Large intestine (tissue), 3 donors: ENCODE results near the gene GLP2R. TPM values are rescaled to one million over a fixed set of nuclear protein-coding genes. Genes with fewer than 3 reads are reported as not detected.

Experiments
- DNase-seq, 2 donors: peaks; one replicate each; pipeline versions ENCODE4 v3.0.0 to v3.0.0-alpha.2; 2013
- H3K27ac ChIP-seq: one replicate; pipeline ENCODE4 v1.5.1; 2013; ENCODE audit warnings: low read length
- H3K27me3 ChIP-seq: 2 replicates; pipeline ENCODE4 v1.6.1; 2013; ENCODE audit warnings: low read length; ENCODE audit not compliant: control insufficient read depth, insufficient read depth
- H3K36me3 ChIP-seq: 2 replicates; pipeline ENCODE4 v1.6.1; 2013; ENCODE audit warnings: low read length; ENCODE audit not compliant: control insufficient read depth, insufficient read depth
- H3K4me1 ChIP-seq: one replicate; pipeline ENCODE4 v1.6.1; 2013; ENCODE audit warnings: low read length; ENCODE audit not compliant: control insufficient read depth, insufficient read depth
- H3K4me3 ChIP-seq: one replicate; pipeline ENCODE4 v1.5.1; 2013; ENCODE audit warnings: low read length
- H3K9me3 ChIP-seq: one replicate; pipeline ENCODE4 v1.6.1; 2013; ENCODE audit warnings: mild to moderate bottlenecking, low read depth, low read length, moderate library complexity; ENCODE audit not compliant: control insufficient read depth
- WGBS: methylation state at CpG from one replicate; pipeline ENCODE4 v1.1.5; 2013; ENCODE audit warnings: low lambda C conversion rate; ENCODE audit not compliant: insufficient coverage; 5-methylcytosine and 5-hydroxymethylcytosine counted together
- polyA plus RNA-seq: library from polyadenylated mRNA; unstranded; fragments of 120-200 nt; gene quantifications from one replicate; pipeline ENCODE4 v1.2.1, GENCODE V29; 2013

GLP2R gene
- polyA plus RNA-seq, 1 donor = 6.4 TPM

DNA sequence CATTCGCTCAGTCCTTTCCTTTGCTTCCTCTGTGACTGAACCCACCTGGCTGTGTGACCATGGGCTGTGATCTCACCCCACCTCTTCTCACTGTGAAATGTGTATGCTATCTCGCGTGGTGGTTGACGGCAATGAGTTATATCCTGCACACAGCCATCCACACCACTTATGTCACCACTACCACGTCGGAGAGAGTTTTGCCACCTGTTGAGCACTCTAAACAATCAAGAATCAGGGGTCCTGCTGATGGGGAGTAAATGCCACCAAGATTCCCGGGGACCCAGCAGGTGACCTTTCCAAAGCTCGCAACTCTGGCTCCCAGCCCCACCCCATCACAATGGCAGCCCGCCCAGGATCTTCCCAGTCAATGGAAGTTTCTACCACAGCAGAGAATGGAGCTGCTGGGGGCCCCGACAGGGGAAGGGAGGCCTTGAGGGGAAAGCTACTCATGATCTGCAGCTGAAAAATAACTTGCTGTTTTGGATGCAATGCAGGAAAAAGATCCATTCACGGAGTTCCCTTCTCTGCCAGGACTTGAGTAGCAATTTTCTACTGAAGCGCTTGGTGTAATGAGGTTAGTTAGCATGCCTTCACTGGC lies 105.5 kb downstream of the GLP2R start:
- no CpG with 5 or more reads among the region's 12 CpGs for WGBS
- no peak for DNase-seq
- no peak overlapping the region for H3K27ac ChIP-seq
- no peaks in the 10 kb centered on the region for H3K36me3 ChIP-seq
- no peaks in the 10 kb centered on the region for H3K27me3 ChIP-seq
- no peak overlapping the region for H3K4me3 ChIP-seq
- H3K4me1 ChIP-seq = no peaks in the 10 kb centered on the region
- no peaks in the 10 kb centered on the region for H3K9me3 ChIP-seq

DNA sequence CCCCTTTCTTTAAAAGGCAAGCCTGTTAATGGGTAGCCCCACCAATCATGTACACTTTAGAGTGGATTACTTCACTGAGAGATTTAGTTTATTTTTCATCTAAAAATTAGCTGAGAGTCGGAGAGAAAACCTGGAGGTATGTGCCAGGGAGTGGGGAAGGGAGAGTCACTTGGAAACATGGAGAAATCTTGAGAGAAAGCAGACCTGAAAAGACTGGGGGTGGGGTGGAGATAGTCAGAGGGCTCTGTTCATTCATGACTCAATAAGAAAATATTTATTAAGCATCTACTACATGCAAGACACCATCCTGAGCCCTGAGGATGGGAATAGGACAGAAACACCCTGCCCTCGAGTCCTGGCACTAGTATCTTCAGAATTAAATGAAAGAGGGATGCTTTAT lies 106.8 kb downstream of the GLP2R start:
- no peak for DNase-seq
- Histone ChIP-seq H3K9me3 (no peaks in the 10 kb centered on the region), H3K27me3 (no peaks in the 10 kb centered on the region), H3K36me3 (no peaks in the 10 kb centered on the region), H3K4me3 (no peak overlapping the region), H3K27ac (no peak overlapping the region), H3K4me1 (no peaks in the 10 kb centered on the region)
- WGBS = no CpG with 5 or more reads among the region's 2 CpGs

DNA sequence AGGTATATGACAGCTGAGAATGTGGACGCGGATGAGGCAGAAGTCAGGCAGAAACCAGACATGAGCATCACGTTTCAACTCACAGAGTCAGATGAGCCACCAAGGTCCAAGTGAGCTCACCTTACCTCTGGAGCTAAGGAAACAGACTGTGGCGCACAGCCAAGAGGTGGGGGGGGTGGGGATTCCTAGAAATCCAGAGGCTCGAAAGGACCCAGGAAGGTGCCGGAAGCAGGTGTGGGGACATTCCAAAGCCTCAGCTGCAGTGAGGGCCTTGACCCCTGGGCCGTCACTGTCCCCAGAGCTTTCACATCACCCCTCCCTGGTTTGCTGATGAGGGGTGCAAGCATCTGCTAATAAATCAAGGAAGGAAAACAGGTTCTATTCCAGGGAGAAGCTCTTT lies 108.6 kb downstream of the GLP2R start:
- no peaks in the 10 kb centered on the region for H3K27me3 ChIP-seq
- no CpG with 5 or more reads among the region's 7 CpGs for WGBS
- peaks cover 5% of the 10 kb centered on the region for H3K9me3 ChIP-seq
- H3K36me3 ChIP-seq = peaks cover 5% of the 10 kb centered on the region
- H3K4me1 ChIP-seq = no peaks in the 10 kb centered on the region
- DNase-seq = no peak
- no peak overlapping the region for H3K4me3 ChIP-seq
- H3K27ac ChIP-seq = no peak overlapping the region

DNA sequence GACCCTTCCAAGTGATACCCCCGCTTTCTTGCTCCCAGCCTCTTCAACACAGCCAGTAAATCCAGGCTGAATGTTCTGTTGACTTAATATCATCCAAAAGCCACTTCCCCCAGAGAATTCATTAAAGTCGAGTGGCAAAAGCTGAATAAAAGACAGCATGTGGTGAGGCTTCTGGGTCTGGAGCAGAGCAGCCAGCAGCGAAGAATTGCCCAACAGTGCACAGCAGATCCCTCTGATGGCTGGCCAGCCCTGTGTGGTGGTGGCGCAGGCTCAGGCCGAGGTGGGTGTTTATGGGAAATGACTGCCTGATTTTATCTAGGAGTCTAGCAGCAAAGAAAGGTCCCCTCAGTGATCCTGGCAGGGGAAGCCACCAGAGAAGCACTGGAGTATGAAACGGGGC lies 109.7 kb downstream of the GLP2R start:
- Histone ChIP-seq H3K9me3 (peaks cover 5% of the 10 kb centered on the region), H3K36me3 (peaks cover 5% of the 10 kb centered on the region), H3K27ac (no peak overlapping the region), H3K4me1 (no peaks in the 10 kb centered on the region), H3K27me3 (no peaks in the 10 kb centered on the region), H3K4me3 (no peak overlapping the region)
- no peak for DNase-seq
- 83% methylated on average over 1 of the region's 6 CpGs for WGBS

DNA sequence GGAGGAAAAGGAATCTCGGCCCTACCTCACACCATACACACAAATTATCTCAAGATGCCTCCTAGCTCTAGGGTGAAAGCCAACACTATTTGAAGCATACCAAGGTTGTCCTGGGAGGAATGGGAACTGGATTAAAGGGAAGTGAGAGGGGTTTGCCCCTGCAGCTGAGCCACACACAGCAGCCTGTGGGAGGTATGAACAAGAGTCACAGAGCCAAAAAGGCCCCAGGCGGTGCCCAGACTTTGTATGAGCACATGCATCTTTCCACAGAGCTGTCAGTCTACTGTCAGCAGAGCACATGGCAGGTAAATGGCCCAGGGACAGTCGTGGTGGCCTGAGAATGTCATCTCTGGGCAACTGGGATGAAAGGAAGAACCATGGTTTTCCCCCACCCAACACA lies 110.4 kb downstream of the GLP2R start:
- H3K27ac ChIP-seq = no peak overlapping the region
- peaks cover 5% of the 10 kb centered on the region for H3K9me3 ChIP-seq
- H3K36me3 ChIP-seq = peaks cover 5% of the 10 kb centered on the region
- WGBS = no CpG with 5 or more reads among the region's 3 CpGs
- no peaks in the 10 kb centered on the region for H3K27me3 ChIP-seq
- no peaks in the 10 kb centered on the region for H3K4me1 ChIP-seq
- no peak for DNase-seq
- H3K4me3 ChIP-seq = no peak overlapping the region

DNA sequence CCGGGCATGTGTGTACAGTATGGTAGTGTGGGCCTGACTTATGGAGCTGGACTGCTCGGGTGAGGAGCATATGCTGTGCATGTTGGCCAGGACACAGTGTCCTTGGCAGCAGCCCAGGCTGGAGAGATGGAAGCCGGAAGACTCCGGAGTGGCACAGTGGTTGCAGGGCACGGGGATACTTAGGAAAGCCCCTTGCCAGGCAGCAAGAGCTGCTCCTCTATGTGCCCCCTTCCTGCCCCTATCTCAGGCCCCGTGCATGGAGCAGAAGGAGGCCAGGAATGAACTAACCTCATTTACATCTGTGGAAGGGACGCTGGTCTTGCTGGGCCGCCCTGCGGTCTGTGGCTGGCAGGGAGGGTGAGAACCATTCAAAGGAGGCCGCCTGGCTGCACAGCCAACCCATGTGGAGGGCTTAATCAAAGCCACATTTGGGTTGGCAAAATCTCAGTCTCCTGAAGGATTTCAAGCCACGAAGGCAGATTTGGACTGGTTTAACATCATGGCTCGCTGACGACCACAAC lies 111.6 kb downstream of the GLP2R start:
- H3K27ac ChIP-seq = no peak overlapping the region

DNA sequence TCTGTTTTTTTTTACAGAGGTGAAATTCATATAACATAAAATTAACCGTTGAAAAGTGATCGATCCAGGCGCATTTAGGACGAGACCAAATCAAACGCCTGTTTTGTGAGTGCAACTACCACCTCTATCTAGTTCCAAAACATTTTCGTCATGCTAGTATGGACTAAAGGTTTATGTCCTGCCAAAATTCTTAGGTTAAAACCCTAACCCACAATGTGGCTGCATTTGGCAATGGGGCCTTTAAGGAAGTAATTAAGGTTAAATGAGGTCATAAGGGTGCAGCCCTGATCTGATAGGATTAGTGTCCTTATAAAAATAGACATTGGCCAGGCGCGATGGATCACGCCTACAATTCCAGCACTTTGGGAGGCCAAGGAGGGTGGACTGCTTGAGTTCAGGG lies 112.2 kb downstream of the GLP2R start:
- H3K9me3 ChIP-seq = peaks cover 5% of the 10 kb centered on the region
- WGBS = no CpG with 5 or more reads among the region's 9 CpGs
- no peak for DNase-seq
- peaks cover 5% of the 10 kb centered on the region for H3K36me3 ChIP-seq
- no peak overlapping the region for H3K27ac ChIP-seq
- H3K27me3 ChIP-seq = no peaks in the 10 kb centered on the region
- no peak overlapping the region for H3K4me3 ChIP-seq
- no peaks in the 10 kb centered on the region for H3K4me1 ChIP-seq

More for the DNA sequence above, 111.6 kb downstream of the GLP2R start:
- H3K27me3 ChIP-seq = no peaks in the 10 kb centered on the region
- H3K9me3 ChIP-seq = peaks cover 5% of the 10 kb centered on the region
- peaks cover 5% of the 10 kb centered on the region for H3K36me3 ChIP-seq
- DNase-seq = no peak
- H3K4me1 ChIP-seq = no peaks in the 10 kb centered on the region
- no peak overlapping the region for H3K4me3 ChIP-seq
- no CpG with 5 or more reads among the region's 13 CpGs for WGBS

DNA sequence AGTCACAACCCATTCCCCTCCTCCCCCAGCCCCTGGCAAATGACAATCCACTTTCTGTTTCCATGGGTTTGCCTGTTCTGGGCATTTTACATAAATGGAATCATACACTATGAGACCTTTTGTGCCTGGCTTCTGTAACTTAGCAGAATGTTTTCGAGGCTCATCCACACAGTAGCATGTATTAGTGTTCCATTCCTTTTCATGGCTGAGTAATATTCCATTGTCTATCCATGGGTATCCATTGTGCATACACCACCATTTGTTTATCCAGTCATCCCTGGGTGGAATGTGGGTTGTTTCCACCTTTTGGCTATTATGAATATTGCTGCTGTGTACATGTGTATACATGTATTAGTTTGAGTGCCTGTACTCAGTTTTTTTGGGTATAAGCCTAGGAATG lies 113.0 kb downstream of the GLP2R start:
- no peaks in the 10 kb centered on the region for H3K4me1 ChIP-seq
- H3K36me3 ChIP-seq = peaks cover 5% of the 10 kb centered on the region
- DNase-seq = no peak
- no CpG with 5 or more reads among the region's 1 CpG for WGBS
- peaks cover 5% of the 10 kb centered on the region for H3K9me3 ChIP-seq
- no peak overlapping the region for H3K27ac ChIP-seq
- H3K27me3 ChIP-seq = no peaks in the 10 kb centered on the region
- no peak overlapping the region for H3K4me3 ChIP-seq

DNA sequence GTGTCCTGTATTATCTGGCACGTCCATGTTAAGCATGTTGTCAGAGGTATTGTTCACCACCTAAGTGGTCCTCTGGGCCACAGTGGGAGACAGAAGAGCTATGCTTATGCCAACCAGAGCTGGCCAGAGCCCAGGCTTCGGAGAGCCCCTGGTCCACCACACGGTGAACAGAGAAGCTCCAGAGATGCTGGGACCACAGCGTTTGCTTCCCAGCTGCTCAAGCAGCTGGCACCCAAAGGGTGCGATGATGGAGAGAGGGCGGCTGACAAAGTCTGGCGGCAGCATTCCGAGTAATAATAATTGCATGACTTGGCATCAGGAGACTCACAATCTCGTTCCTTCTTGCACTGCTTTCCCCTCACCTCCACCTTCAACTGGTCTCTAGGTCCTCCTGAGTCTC lies 115.1 kb downstream of the GLP2R start:
- H3K36me3 ChIP-seq = peaks cover 9% of the 10 kb centered on the region
- WGBS = 60% methylated on average over 1 of the region's 9 CpGs
- no peak overlapping the region for H3K4me3 ChIP-seq
- no peak overlapping the region for H3K27ac ChIP-seq
- H3K4me1 ChIP-seq = no peaks in the 10 kb centered on the region
- DNase-seq = no peak
- H3K27me3 ChIP-seq = no peaks in the 10 kb centered on the region
- peaks cover 5% of the 10 kb centered on the region for H3K9me3 ChIP-seq

DNA sequence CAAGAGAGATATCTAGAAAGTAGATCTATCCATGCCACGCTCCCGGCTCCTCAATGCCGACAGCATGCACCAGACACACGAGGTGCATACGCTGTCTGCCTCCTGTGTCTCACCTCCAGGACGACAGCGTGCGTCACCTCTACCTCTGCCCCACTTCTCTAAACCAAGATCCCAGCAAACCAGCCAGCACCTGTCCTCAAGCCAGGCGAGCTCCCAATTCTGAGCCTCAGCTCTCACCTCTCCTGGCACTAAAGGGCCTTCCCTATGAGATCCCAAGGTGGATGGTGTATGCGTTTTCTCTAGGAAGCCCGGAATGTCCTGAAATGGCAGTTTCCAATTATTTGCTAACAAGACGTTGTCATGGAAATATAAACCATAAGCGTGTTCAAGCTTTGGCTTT lies 115.6 kb downstream of the GLP2R start:
- Histone ChIP-seq H3K27ac (no peak overlapping the region), H3K27me3 (no peaks in the 10 kb centered on the region), H3K4me3 (no peak overlapping the region), H3K36me3 (peaks cover 10% of the 10 kb centered on the region), H3K9me3 (peaks cover 5% of the 10 kb centered on the region), H3K4me1 (no peaks in the 10 kb centered on the region)
- no CpG with 5 or more reads among the region's 13 CpGs for WGBS
- no peak for DNase-seq
